ENCODE results near the gene HNRNPF. TPM values are rescaled to one million over a fixed set of nuclear protein-coding genes. Genes with fewer than 3 reads are reported as not detected.

The HNRNPF gene
- total RNA-seq, 1 experiment from 2014 or later, result 358 TPM

DNA sequence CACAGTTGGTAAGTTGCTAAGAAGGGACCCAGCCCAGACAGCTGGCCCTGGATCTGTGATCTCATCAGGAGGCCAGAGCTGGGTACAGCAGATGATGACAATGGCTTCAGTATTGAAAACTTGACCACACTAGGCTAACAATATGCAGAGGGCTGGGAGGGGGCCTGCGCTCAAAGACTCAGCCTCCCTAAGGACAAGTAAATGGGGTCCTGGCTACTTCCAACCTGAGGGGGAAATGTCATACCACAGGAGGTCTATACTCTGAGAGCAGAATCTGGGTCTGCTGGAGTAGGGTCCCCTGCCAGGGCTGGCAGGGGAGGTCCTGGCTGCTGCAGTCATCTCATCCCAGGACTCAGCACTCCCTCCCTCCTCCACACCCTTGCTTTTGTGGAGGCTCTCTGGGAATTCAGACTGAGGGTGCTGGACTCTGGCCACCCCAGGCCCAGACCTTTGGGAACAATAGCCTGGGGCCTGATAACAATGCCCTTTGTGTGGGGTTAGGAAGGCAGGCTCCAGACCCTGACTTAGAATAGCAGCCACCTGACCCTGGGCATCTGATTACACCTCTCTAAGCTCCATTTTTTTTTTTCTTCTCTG lies 36.1 kb downstream of the HNRNPF start (continued):
- TF ChIP-seq, protein P1, sequence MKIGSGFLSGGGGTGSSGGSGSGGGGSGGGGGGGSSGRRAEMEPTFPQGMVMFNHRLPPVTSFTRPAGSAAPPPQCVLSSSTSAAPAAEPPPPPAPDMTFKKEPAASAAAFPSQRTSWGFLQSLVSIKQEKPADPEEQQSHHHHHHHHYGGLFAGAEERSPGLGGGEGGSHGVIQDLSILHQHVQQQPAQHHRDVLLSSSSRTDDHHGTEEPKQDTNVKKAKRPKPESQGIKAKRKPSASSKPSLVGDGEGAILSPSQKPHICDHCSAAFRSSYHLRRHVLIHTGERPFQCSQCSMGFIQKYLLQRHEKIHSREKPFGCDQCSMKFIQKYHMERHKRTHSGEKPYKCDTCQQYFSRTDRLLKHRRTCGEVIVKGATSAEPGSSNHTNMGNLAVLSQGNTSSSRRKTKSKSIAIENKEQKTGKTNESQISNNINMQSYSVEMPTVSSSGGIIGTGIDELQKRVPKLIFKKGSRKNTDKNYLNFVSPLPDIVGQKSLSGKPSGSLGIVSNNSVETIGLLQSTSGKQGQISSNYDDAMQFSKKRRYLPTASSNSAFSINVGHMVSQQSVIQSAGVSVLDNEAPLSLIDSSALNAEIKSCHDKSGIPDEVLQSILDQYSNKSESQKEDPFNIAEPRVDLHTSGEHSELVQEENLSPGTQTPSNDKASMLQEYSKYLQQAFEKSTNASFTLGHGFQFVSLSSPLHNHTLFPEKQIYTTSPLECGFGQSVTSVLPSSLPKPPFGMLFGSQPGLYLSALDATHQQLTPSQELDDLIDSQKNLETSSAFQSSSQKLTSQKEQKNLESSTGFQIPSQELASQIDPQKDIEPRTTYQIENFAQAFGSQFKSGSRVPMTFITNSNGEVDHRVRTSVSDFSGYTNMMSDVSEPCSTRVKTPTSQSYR (CRISPR knock-in tag; IDR thresholded peaks at IDR 0.05), result no peak
- TF ChIP-seq, protein P2, sequence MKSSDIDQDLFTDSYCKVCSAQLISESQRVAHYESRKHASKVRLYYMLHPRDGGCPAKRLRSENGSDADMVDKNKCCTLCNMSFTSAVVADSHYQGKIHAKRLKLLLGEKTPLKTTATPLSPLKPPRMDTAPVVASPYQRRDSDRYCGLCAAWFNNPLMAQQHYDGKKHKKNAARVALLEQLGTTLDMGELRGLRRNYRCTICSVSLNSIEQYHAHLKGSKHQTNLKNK (CRISPR knock-in tag; IDR thresholded peaks at IDR 0.05), result no peak
- TF ChIP-seq NR3C1 (CRISPR knock-in tag; conservative IDR thresholded peaks at IDR 0.05; ENCODE audit: low read depth) (no peak), FOXJ3 (CRISPR knock-in tag; IDR thresholded peaks at IDR 0.05; ENCODE audit: borderline replicate concordance) (no peak), ZBTB21 (CRISPR knock-in tag; IDR thresholded peaks at IDR 0.05; ENCODE audit: borderline replicate concordance) (no peak), TCF7 (CRISPR knock-in tag; IDR thresholded peaks at IDR 0.05; ENCODE audit: low read depth) (no peak), FOXP1 (CRISPR knock-in tag; IDR thresholded peaks at IDR 0.05; ENCODE audit: borderline replicate concordance) (no peak), MYBL2 (CRISPR knock-in tag; IDR thresholded peaks at IDR 0.05) (no peak)
- TF ChIP-seq, protein P3, sequence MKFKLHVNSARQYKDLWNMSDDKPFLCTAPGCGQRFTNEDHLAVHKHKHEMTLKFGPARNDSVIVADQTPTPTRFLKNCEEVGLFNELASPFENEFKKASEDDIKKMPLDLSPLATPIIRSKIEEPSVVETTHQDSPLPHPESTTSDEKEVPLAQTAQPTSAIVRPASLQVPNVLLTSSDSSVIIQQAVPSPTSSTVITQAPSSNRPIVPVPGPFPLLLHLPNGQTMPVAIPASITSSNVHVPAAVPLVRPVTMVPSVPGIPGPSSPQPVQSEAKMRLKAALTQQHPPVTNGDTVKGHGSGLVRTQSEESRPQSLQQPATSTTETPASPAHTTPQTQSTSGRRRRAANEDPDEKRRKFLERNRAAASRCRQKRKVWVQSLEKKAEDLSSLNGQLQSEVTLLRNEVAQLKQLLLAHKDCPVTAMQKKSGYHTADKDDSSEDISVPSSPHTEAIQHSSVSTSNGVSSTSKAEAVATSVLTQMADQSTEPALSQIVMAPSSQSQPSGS (CRISPR knock-in tag; IDR thresholded peaks at IDR 0.05; ENCODE audit: borderline replicate concordance, low read depth), result no peak
- TF ChIP-seq, protein P4, sequence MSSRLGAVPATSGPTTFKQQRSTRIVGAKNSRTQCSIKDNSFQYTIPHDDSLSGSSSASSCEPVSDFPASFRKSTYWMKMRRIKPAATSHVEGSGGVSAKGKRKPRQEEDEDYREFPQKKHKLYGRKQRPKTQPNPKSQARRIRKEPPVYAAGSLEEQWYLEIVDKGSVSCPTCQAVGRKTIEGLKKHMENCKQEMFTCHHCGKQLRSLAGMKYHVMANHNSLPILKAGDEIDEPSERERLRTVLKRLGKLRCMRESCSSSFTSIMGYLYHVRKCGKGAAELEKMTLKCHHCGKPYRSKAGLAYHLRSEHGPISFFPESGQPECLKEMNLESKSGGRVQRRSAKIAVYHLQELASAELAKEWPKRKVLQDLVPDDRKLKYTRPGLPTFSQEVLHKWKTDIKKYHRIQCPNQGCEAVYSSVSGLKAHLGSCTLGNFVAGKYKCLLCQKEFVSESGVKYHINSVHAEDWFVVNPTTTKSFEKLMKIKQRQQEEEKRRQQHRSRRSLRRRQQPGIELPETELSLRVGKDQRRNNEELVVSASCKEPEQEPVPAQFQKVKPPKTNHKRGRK (CRISPR knock-in tag; IDR thresholded peaks at IDR 0.05; ENCODE audit: borderline replicate concordance), result no peak
- TF ChIP-seq, protein P5, sequence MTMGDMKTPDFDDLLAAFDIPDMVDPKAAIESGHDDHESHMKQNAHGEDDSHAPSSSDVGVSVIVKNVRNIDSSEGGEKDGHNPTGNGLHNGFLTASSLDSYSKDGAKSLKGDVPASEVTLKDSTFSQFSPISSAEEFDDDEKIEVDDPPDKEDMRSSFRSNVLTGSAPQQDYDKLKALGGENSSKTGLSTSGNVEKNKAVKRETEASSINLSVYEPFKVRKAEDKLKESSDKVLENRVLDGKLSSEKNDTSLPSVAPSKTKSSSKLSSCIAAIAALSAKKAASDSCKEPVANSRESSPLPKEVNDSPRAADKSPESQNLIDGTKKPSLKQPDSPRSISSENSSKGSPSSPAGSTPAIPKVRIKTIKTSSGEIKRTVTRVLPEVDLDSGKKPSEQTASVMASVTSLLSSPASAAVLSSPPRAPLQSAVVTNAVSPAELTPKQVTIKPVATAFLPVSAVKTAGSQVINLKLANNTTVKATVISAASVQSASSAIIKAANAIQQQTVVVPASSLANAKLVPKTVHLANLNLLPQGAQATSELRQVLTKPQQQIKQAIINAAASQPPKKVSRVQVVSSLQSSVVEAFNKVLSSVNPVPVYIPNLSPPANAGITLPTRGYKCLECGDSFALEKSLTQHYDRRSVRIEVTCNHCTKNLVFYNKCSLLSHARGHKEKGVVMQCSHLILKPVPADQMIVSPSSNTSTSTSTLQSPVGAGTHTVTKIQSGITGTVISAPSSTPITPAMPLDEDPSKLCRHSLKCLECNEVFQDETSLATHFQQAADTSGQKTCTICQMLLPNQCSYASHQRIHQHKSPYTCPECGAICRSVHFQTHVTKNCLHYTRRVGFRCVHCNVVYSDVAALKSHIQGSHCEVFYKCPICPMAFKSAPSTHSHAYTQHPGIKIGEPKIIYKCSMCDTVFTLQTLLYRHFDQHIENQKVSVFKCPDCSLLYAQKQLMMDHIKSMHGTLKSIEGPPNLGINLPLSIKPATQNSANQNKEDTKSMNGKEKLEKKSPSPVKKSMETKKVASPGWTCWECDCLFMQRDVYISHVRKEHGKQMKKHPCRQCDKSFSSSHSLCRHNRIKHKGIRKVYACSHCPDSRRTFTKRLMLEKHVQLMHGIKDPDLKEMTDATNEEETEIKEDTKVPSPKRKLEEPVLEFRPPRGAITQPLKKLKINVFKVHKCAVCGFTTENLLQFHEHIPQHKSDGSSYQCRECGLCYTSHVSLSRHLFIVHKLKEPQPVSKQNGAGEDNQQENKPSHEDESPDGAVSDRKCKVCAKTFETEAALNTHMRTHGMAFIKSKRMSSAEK (CRISPR knock-in tag; IDR thresholded peaks at IDR 0.05; ENCODE audit: borderline replicate concordance), result no peak
- TF ChIP-seq, protein P6, sequence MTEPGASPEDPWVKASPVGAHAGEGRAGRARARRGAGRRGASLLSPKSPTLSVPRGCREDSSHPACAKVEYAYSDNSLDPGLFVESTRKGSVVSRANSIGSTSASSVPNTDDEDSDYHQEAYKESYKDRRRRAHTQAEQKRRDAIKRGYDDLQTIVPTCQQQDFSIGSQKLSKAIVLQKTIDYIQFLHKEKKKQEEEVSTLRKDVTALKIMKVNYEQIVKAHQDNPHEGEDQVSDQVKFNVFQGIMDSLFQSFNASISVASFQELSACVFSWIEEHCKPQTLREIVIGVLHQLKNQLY (CRISPR knock-in tag; IDR thresholded peaks at IDR 0.05), result no peak

DNA sequence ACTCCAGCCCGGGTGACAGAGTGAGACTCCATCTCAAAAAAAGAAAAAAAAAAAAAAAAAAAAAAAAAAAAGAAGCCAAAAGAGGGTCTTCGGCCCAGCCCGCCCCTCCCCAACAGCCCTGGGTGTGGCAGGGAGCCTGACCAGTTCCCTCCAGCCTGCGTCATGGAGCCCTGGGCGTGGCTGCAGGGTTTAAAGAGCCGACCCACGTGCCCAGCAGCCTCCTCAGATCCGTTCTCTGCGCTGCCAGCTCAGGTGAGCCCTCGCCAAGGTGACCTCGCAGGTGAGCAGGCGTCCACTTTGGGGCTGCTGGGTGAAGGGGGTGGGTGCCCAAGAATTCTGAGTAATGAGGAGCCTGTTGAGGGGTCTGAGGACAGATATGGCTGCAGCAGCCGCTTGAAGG lies 37.6 kb downstream of the HNRNPF start, which contains the start of gene FXYD4:
Gene FXYD4, plus strand, starts transcription at position 219 of the 400 bp plus-strand sequence. CDS start 2,111 bp downstream, outside the sequence.
- no peak for ATAC-seq
- CTCF ChIA-PET, result no interaction called here
- TF ChIP-seq CBFB (CRISPR knock-in tag; IDR thresholded peaks at IDR 0.05; ENCODE audit: low read depth) (no peak), ZNF317 (CRISPR knock-in tag; IDR thresholded peaks at IDR 0.05; ENCODE audit: borderline replicate concordance, low read depth) (no peak), RORB (CRISPR knock-in tag; IDR thresholded peaks at IDR 0.05) (no peak), SP1 (CRISPR knock-in tag; conservative IDR thresholded peaks at IDR 0.05) (no peak)
- TF ChIP-seq, protein P7, sequence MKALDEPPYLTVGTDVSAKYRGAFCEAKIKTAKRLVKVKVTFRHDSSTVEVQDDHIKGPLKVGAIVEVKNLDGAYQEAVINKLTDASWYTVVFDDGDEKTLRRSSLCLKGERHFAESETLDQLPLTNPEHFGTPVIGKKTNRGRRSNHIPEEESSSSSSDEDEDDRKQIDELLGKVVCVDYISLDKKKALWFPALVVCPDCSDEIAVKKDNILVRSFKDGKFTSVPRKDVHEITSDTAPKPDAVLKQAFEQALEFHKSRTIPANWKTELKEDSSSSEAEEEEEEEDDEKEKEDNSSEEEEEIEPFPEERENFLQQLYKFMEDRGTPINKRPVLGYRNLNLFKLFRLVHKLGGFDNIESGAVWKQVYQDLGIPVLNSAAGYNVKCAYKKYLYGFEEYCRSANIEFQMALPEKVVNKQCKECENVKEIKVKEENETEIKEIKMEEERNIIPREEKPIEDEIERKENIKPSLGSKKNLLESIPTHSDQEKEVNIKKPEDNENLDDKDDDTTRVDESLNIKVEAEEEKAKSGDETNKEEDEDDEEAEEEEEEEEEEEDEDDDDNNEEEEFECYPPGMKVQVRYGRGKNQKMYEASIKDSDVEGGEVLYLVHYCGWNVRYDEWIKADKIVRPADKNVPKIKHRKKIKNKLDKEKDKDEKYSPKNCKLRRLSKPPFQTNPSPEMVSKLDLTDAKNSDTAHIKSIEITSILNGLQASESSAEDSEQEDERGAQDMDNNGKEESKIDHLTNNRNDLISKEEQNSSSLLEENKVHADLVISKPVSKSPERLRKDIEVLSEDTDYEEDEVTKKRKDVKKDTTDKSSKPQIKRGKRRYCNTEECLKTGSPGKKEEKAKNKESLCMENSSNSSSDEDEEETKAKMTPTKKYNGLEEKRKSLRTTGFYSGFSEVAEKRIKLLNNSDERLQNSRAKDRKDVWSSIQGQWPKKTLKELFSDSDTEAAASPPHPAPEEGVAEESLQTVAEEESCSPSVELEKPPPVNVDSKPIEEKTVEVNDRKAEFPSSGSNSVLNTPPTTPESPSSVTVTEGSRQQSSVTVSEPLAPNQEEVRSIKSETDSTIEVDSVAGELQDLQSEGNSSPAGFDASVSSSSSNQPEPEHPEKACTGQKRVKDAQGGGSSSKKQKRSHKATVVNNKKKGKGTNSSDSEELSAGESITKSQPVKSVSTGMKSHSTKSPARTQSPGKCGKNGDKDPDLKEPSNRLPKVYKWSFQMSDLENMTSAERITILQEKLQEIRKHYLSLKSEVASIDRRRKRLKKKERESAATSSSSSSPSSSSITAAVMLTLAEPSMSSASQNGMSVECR (CRISPR knock-in tag; IDR thresholded peaks at IDR 0.05; ENCODE audit: borderline replicate concordance), result no peak
- TF ChIP-seq, protein P8, sequence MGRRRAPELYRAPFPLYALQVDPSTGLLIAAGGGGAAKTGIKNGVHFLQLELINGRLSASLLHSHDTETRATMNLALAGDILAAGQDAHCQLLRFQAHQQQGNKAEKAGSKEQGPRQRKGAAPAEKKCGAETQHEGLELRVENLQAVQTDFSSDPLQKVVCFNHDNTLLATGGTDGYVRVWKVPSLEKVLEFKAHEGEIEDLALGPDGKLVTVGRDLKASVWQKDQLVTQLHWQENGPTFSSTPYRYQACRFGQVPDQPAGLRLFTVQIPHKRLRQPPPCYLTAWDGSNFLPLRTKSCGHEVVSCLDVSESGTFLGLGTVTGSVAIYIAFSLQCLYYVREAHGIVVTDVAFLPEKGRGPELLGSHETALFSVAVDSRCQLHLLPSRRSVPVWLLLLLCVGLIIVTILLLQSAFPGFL (CRISPR knock-in tag; IDR thresholded peaks at IDR 0.05; ENCODE audit: borderline replicate concordance), result no peak

More for the DNA sequence above, 37.6 kb downstream of the HNRNPF start, which contains the start of gene FXYD4:
- Mint-ChIP-seq H3K27me3 (ENCODE audit: low read depth) (no peaks in the 10 kb centered on the region), H3K4me1 (peaks cover 24% of the 10 kb centered on the region), H3K9me3 (no peaks in the 10 kb centered on the region), H3K36me3 (no peaks in the 10 kb centered on the region), H3K27ac (no peak within 1 kb of the TSS), H3K4me3 (no peak within 1 kb of the TSS)
- no peak for DNase-seq (ENCODE audit: low spot score)
- POLR2A ChIA-PET, result no interaction called here
